Heart right ventricle (tissue), 16 donors: ENCODE results near the gene CSDE1. TPM values are rescaled to one million over a fixed set of nuclear protein-coding genes. Genes with fewer than 3 reads are reported as not detected.

Experiments
- ATAC-seq, 8 donors: fragments of 200-7000 bp; cut with Tn5 transposase; one replicate each; pipeline ENCODE4 v1.9.1; 2020; ENCODE audit warnings: mild to moderate bottlenecking in 8 of 8, moderate library complexity in 8 of 8, moderate number of reproducible peaks in 1 of 8
- DNase-seq, 2 donors: peaks; one replicate each; pipeline ENCODE4 v3.0.0-alpha.2; 2020
- H3K27ac ChIP-seq, 10 donors: fragments of 200-600 bp; sonication (generic) in 2 of 10; one replicate each; pipeline versions ENCODE4 v1.5.0 to v1.8.0; 2020 to 2022; ENCODE audit warnings: mild to moderate bottlenecking in 3 of 10
- H3K27me3 ChIP-seq, 7 donors: fragments of 200-600 bp; one replicate each; pipeline ENCODE4 v1.8.0; 2021 to 2022; ENCODE audit warnings: mild to moderate bottlenecking in 2 of 7
- H3K36me3 ChIP-seq, 9 donors: fragments of 200-600 bp; sonication (generic) in 1 of 9; one replicate each; pipeline versions ENCODE4 v1.5.0 to v1.8.0; 2020 to 2022; ENCODE audit warnings: mild to moderate bottlenecking in 2 of 9
- H3K4me1 ChIP-seq, 9 donors: fragments of 200-600 bp; sonication (generic) in 1 of 9; one replicate each; pipeline versions ENCODE4 v1.5.0 to v1.8.0; 2020 to 2022; ENCODE audit warnings: mild to moderate bottlenecking in 4 of 9
- H3K4me3 ChIP-seq, 10 donors: fragments of 200-600 bp; sonication (generic) in 2 of 10; one replicate each; pipeline versions ENCODE4 v1.5.0 to v1.8.0; 2020 to 2022; ENCODE audit warnings: mild to moderate bottlenecking in 7 of 10, moderate library complexity in 2 of 10
- H3K9me3 ChIP-seq, 11 donors: fragments of 200-600 bp in 10 of 11; sonication (generic) in 2 of 11; one replicate each; pipeline versions ENCODE4 v1.5.0 to v1.8.0; 2013 to 2022; ENCODE audit warnings: mild to moderate bottlenecking in 2 of 11, control low read depth in 1 of 11, moderate library complexity in 1 of 11
- CTCF ChIP-seq, 9 donors: fragments of 200-600 bp; sonication (generic) in 2 of 9; IDR thresholded peaks; one replicate each; pipeline versions ENCODE4 v1.5.0 to v1.8.0; 2021 to 2022; ENCODE audit warnings: antibody characterized with exemption in 9 of 9, mild to moderate bottlenecking in 5 of 9, moderate library complexity in 1 of 9
- WGBS, 2 donors: extraction: QIAGEN DNeasy Blood & Tissue Kit; methylation state at CpG; one replicate each; pipeline ENCODE4 v1.1.7; 2013; ENCODE audit warnings: inconsistent platforms in 1 of 2; 5-methylcytosine and 5-hydroxymethylcytosine counted together
- intact Hi-C, 10 donors: fragments of 100-400 bp; cut with DNase I; formaldehyde crosslinking; loops; one replicate each; pipeline versions ENCODE4 v1.11.1 to v1.14.2; 2022
- polyA plus RNA-seq, 2 donors: library from polyadenylated mRNA; stranded (reverse); fragments of 200-250 nt; gene quantifications; one replicate each; pipeline ENCODE4 v1.2.3, GENCODE V29; 2013
- total RNA-seq, 10 donors: library from RNA; stranded (reverse); fragmentation: NEBNext Ultra II Directional in 3 of 10; extraction: Animal tissue kit (Norgen Biotek cat#: 25700) in 3 of 10; gene quantifications; one replicate each; pipeline versions ENCODE4 v1.2.1 to v1.2.4, GENCODE V29; 2021 to 2023
- donor health status: Arrhythmogenic right ventricular cardiomyopathy.
- donor health status: ischemic (EF 13 %, LVEDD 7.1; RV severe dilation, severe dysfunction).
- donor health status: healthy with polysubstance abuse.
- donor health status: DM: no; HTN: yes; CAD: no.
- donor health status: DM: no; HTN: no; CAD: no.
- donor health status: ischemic (EF 25% LVEDD 6.9; RV normal size, moderate dysfunction).
- donor health status: ischemic (EF 25% LVEDD 5.7; RV mildly dilated, moderate dysfunction).
- donor health status: healthy.
- donor health status: DM: yes; HTN: yes; CAD: no.
- donor health status: Ischemic cardiomyopathy.
- donor health status: ischemic (EF 35%, LVEDD 5.7; RV mildly dilated, moderate dysfunction).
- donor health status: nonischemic (EF 11% LVEDD 7.7; RV severe dilation, severe dysfunction).
- donor health status: DM: yes; HTN: yes; CAD: no.
- donor health status: PGD.
- donor health status: ischemic (EF 29% LVEDD 5.4; RV normal size, mild dysfunction).
- donor health status: nonischemic (EF 23%, LVEDD 6.1; RV moderate dilation, normal function).

Gene CSDE1
- total and polyA plus RNA-seq, 12 donors: 137 to 1,012 (median 867) TPM

- 96 to 98% methylated on average over 1 of the region's 1 CpG for WGBS, 2 donors
Observed at GRCh38 chr1:114771992-114772391, 14.2 kb upstream of the CSDE1 start.

GRCh38 chr1:114770989-114771388 lies 13.2 kb upstream of the CSDE1 start:
- intact Hi-C loops: no loop called here
- no peak overlapping the region for H3K27ac ChIP-seq
- H3K4me1 ChIP-seq: no peaks in the 10 kb centered on the region
- WGBS, 2 donors: 97 to 100% methylated on average over 1 of the region's 1 CpG
- H3K27me3 ChIP-seq: no peaks in the 10 kb centered on the region
- no peak for TF ChIP-seq CTCF (IDR thresholded peaks at IDR 0.05)
- DNase-seq (no peak), ATAC-seq (no peak)
- H3K9me3 ChIP-seq: no peaks in the 10 kb centered on the region
- H3K4me3 ChIP-seq: no peak overlapping the region
- H3K36me3 ChIP-seq: peaks cover 0 to 84% (median 21%) of the 10 kb centered on the region in 9 donors

More at GRCh38 chr1:114771992-114772391, 14.2 kb upstream of the CSDE1 start:
- DNase-seq (no peak), ATAC-seq (no peak)
- H3K27ac ChIP-seq: no peak overlapping the region
- H3K4me3 ChIP-seq: no peak overlapping the region
- no peaks in the 10 kb centered on the region for H3K4me1 ChIP-seq
- no peaks in the 10 kb centered on the region for H3K9me3 ChIP-seq
- intact Hi-C loops: no loop called here
- TF ChIP-seq CTCF (IDR thresholded peaks at IDR 0.05): no peak
- H3K27me3 ChIP-seq: no peaks in the 10 kb centered on the region
- peaks cover 0 to 90% (median 22%) of the 10 kb centered on the region in 9 donors for H3K36me3 ChIP-seq

GRCh38 chr1:114764689-114765088 lies 6.9 kb upstream of the CSDE1 start:
- H3K27ac ChIP-seq: no peak overlapping the region
- no peak for DNase-seq
- ATAC-seq: no peak
- no peak for TF ChIP-seq CTCF (IDR thresholded peaks at IDR 0.05)
- peaks cover 0 to 21% (median 0%) of the 10 kb centered on the region in 9 donors for H3K36me3 ChIP-seq
- intact Hi-C loops: no loop called here
- no peaks in the 10 kb centered on the region for H3K4me1 ChIP-seq
- H3K4me3 ChIP-seq: no peak overlapping the region
- WGBS, 2 donors: 86 to 88% methylated on average over 4 of the region's 4 CpGs
- peaks cover 0 to 3% (median 0%) of the 10 kb centered on the region in 11 donors for H3K9me3 ChIP-seq
- no peaks in the 10 kb centered on the region for H3K27me3 ChIP-seq

- Histone ChIP-seq H3K36me3 (peaks cover 0 to 7% (median 0%) of the 10 kb centered on the region in 9 donors), H3K27me3 (no peaks in the 10 kb centered on the region), H3K27ac (peak overlapping the region; percentile 92 to 100 (median 98)), H3K9me3 (no peaks in the 10 kb centered on the region), H3K4me1 (peaks cover 3 to 45% (median 38%) of the 10 kb centered on the region in 9 donors), H3K4me3 (peak overlapping the region in 9 of 10 donors; percentile 70 to 97 (median 93))
- no peak for TF ChIP-seq CTCF (IDR thresholded peaks at IDR 0.05)
- DNase-seq (no peak), ATAC-seq (no peak)
- intact Hi-C loops: loop anchor here in 5 of 10 donors (5.0 kb wide), 5 partner anchors 41 to 411 kb away; partner anchors contain the start of genes BCAS2 (in 1 of the 5), DENND2C (in 1 of the 5), NRAS (in 1 of the 5) and TRIM33 (in 1 of the 5)
- WGBS, 2 donors: 32 to 38% methylated on average over 6 of the region's 6 CpGs
Observed at GRCh38 chr1:114758256-114758832, 560 bp upstream of the CSDE1 start.
